ENCODE data around the gene COL4A4.

GRCh38 chr2:227177592-227178336, 13.8 kb upstream of the COL4A4 start:
- no peak for TF ChIP-seq CTCF (conservative IDR thresholded peaks at IDR 0.05; ENCODE audit: low read depth, low read length)
- TF ChIP-seq EZH2 (IDR thresholded peaks at IDR 0.05; ENCODE audit: low read length, unreplicated experiment) = no peak

Data from PC-3 (cell line).